ENCODE results near the gene MUS81. TPM values are rescaled to one million over a fixed set of nuclear protein-coding genes. Genes with fewer than 3 reads are reported as not detected.
A peak's percentile ranks its signal among the peaks of the same experiment; 100 is the strongest.

Gene MUS81
- total and polyA plus RNA-seq, 2 of the 13 experiments (the other 11 are each of a cell fraction or from before 2014, with no cell fraction given) = 25.6 to 30.2 TPM

DNA sequence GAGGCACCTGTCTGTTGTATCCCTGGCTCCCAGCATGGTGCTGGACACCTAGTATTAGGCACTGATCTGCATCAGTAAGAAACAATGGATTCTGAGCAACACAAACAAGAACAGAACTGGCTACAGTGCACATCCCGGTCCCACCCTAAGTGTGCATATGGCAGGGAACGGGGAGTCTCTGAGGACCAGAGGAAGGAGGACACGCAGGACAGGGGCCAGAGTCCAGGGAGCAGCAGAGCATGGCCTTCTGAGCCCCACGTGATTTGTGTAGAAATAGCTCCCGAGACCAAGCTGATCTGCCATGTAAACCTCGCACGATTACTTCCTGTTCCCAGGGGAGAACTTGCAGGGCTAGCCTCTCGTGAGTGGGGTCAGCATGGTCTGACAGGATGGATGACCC, 39.1 kb upstream of the MUS81 start:
- no peak overlapping the region for H3K27ac ChIP-seq (ENCODE audit: extremely low read length, insufficient read depth, low read length)
- H3K27me3 ChIP-seq (ENCODE audit: control insufficient read depth in 1 of 2, insufficient read depth in 2 of 2, low read length in 2 of 2) = no peaks in the 10 kb centered on the region
- peak overlapping the region; percentile 70 for H3K4me2 ChIP-seq (ENCODE audit: low read depth, low read length)
- no peaks in the 10 kb centered on the region for H4K20me1 ChIP-seq (ENCODE audit: insufficient read depth, low read length)
- intact Hi-C loops (cut with micrococcal nuclease; ENCODE audit: unreplicated experiment) (loop anchor here (1.0 kb wide), 1 partner anchor 110 kb away; no protein-coding TSS in a partner anchor), in situ Hi-C loops (cut with HindIII; ENCODE audit: extremely low pct_ligation_motif_present, low pct_unique_long_range_greater_than_20kb) (no loop called here)
- H3K4me3 ChIP-seq (replicated peaks in 1 of 3; ENCODE audit: insufficient read depth in 1 of 3, low read depth in 2 of 3, low read length in 3 of 3) = peak overlapping the region in 2 of 3 experiments; percentile 3 to 51; a peak in 2 of 6 replicates
- ChIA-PET POLR2A (interaction anchor here (0.8 to 1.1 kb wide), 2 partner anchors 39 to 71 kb away, joined by 4 read pairs; partner anchors contain the start of gene MUS81), CTCF (ENCODE audit: low intra/inter-chr PET ratio, low total read pairs) (no interaction called here)
- no peaks in the 10 kb centered on the region for H3K9me3 ChIP-seq (ENCODE audit: low read length)
- BruUV-seq (replicated peaks) = no TSS peak
- peak overlapping the region; percentile 27; the same call in 1 of the 2 replicates for H3K9ac ChIP-seq (ENCODE audit: insufficient read depth, low read depth, low read length)
- H3K36me3 ChIP-seq (replicated peaks in 1 of 2; ENCODE audit: control insufficient read depth in 1 of 2, insufficient read depth in 2 of 2, low read length in 2 of 2) = no peaks in the 10 kb centered on the region
- H2AFZ ChIP-seq (ENCODE audit: low read length) = peak overlapping the region; percentile 59
- no peak for FAIRE-seq
- H3K79me2 ChIP-seq (ENCODE audit: insufficient read depth, low read length) = no peaks in the 10 kb centered on the region
- peak; percentile 59 for ATAC-seq
- peak; percentile 20 for DNase-seq (ENCODE audit: low spot score)
- 0% methylated on average over 2 of the region's 8 CpGs for WGBS (ENCODE audit: low lambda C conversion rate)
- peaks cover 30% of the 10 kb centered on the region for H3K4me1 ChIP-seq (ENCODE audit: insufficient read depth, low read length)
- TF ChIP-seq FOXM1 (CRISPR knock-in tag; IDR thresholded peaks at IDR 0.05) (no peak), SMARCC2 (IDR thresholded peaks at IDR 0.05) (no peak), ZNF350 (CRISPR knock-in tag; IDR thresholded peaks at IDR 0.05; ENCODE audit: borderline replicate concordance, low read depth) (peak; percentile 28; the same call in 1 of the 2 replicates), THAP11 (CRISPR knock-in tag; IDR thresholded peaks at IDR 0.05) (peak; percentile 37; the same call in 1 of the 2 replicates), GZF1 (CRISPR knock-in tag; IDR thresholded peaks at IDR 0.05) (no peak), ZNF678 (CRISPR knock-in tag; IDR thresholded peaks at IDR 0.05) (no peak), ZBTB7B (CRISPR knock-in tag; IDR thresholded peaks at IDR 0.05) (no peak), ZC3H4 (CRISPR knock-in tag; IDR thresholded peaks at IDR 0.05; ENCODE audit: borderline replicate concordance) (no peak), BCL6 (CRISPR knock-in tag; IDR thresholded peaks at IDR 0.05) (no peak), SOX6 (IDR thresholded peaks at IDR 0.05) (no peak), SOX6 (CRISPR knock-in tag; IDR thresholded peaks at IDR 0.05) (peak; percentile 17; the same call in 1 of the 2 replicates)
- TF ChIP-seq, protein P1, sequence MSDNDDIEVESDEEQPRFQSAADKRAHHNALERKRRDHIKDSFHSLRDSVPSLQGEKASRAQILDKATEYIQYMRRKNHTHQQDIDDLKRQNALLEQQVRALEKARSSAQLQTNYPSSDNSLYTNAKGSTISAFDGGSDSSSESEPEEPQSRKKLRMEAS (IDR thresholded peaks at IDR 0.05) = peak; percentile 62; the same call in 1 of the 2 replicates
- TF ChIP-seq, protein P2, sequence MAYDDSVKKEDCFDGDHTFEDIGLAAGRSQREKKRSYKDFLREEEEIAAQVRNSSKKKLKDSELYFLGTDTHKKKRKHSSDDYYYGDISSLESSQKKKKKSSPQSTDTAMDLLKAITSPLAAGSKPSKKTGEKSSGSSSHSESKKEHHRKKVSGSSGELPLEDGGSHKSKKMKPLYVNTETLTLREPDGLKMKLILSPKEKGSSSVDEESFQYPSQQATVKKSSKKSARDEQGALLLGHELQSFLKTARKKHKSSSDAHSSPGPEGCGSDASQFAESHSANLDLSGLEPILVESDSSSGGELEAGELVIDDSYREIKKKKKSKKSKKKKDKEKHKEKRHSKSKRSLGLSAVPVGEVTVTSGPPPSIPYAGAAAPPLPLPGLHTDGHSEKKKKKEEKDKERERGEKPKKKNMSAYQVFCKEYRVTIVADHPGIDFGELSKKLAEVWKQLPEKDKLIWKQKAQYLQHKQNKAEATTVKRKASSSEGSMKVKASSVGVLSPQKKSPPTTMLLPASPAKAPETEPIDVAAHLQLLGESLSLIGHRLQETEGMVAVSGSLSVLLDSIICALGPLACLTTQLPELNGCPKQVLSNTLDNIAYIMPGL (CRISPR knock-in tag; IDR thresholded peaks at IDR 0.05; ENCODE audit: borderline replicate concordance in 1 of 2, low read depth in 1 of 2) = 0 out of 4 replicates have a peak, but pooled peaks of 1 of the 2 experiments have one; percentile 27
- TF ChIP-seq, protein P3, sequence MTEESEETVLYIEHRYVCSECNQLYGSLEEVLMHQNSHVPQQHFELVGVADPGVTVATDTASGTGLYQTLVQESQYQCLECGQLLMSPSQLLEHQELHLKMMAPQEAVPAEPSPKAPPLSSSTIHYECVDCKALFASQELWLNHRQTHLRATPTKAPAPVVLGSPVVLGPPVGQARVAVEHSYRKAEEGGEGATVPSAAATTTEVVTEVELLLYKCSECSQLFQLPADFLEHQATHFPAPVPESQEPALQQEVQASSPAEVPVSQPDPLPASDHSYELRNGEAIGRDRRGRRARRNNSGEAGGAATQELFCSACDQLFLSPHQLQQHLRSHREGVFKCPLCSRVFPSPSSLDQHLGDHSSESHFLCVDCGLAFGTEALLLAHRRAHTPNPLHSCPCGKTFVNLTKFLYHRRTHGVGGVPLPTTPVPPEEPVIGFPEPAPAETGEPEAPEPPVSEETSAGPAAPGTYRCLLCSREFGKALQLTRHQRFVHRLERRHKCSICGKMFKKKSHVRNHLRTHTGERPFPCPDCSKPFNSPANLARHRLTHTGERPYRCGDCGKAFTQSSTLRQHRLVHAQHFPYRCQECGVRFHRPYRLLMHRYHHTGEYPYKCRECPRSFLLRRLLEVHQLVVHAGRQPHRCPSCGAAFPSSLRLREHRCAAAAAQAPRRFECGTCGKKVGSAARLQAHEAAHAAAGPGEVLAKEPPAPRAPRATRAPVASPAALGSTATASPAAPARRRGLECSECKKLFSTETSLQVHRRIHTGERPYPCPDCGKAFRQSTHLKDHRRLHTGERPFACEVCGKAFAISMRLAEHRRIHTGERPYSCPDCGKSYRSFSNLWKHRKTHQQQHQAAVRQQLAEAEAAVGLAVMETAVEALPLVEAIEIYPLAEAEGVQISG (CRISPR knock-in tag; IDR thresholded peaks at IDR 0.05) = peak; percentile 25; the same call in 1 of the 2 replicates
- TF ChIP-seq, protein P4, sequence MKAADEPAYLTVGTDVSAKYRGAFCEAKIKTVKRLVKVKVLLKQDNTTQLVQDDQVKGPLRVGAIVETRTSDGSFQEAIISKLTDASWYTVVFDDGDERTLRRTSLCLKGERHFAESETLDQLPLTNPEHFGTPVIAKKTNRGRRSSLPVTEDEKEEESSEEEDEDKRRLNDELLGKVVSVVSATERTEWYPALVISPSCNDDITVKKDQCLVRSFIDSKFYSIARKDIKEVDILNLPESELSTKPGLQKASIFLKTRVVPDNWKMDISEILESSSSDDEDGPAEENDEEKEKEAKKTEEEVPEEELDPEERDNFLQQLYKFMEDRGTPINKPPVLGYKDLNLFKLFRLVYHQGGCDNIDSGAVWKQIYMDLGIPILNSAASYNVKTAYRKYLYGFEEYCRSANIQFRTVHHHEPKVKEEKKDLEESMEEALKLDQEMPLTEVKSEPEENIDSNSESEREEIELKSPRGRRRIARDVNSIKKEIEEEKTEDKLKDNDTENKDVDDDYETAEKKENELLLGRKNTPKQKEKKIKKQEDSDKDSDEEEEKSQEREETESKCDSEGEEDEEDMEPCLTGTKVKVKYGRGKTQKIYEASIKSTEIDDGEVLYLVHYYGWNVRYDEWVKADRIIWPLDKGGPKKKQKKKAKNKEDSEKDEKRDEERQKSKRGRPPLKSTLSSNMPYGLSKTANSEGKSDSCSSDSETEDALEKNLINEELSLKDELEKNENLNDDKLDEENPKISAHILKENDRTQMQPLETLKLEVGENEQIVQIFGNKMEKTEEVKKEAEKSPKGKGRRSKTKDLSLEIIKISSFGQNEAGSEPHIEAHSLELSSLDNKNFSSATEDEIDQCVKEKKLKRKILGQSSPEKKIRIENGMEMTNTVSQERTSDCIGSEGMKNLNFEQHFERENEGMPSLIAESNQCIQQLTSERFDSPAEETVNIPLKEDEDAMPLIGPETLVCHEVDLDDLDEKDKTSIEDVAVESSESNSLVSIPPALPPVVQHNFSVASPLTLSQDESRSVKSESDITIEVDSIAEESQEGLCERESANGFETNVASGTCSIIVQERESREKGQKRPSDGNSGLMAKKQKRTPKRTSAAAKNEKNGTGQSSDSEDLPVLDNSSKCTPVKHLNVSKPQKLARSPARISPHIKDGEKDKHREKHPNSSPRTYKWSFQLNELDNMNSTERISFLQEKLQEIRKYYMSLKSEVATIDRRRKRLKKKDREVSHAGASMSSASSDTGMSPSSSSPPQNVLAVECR (CRISPR knock-in tag; IDR thresholded peaks at IDR 0.05; ENCODE audit: borderline replicate concordance) = peak; percentile 32; the same call in 1 of the 2 replicates

Data from HepG2 (cell line).